ENCODE results near the gene TLDC2.
A peak's percentile ranks its signal among the peaks of the same experiment; 100 is the strongest.

TLDC2 gene

DNA sequence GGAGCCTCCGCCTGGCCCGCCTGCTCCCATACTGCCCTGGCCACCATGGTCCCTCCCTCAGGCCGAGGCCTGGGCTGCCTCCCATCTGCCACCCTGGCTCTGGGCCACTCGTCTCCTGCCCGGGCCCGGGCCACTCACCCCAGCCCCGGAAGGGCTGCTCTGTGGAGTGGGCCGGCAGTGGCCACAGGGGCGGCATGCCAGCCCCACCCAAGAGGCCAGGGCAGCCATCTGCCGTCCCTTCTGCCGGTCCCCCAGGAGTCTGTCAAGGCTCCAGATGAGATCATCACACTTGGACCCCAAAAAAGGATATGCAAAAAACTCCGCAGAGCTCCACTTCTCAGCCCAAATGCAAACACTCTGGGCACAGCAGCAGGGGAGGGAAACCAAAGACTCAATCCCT, 23.8 kb upstream of the TLDC2 start:
- peak; percentile 30 for DNase-seq (ENCODE audit: low read depth)
- H3K4me3 ChIP-seq (ENCODE audit: low read length): no peak overlapping the region
- TF ChIP-seq, protein P1, sequence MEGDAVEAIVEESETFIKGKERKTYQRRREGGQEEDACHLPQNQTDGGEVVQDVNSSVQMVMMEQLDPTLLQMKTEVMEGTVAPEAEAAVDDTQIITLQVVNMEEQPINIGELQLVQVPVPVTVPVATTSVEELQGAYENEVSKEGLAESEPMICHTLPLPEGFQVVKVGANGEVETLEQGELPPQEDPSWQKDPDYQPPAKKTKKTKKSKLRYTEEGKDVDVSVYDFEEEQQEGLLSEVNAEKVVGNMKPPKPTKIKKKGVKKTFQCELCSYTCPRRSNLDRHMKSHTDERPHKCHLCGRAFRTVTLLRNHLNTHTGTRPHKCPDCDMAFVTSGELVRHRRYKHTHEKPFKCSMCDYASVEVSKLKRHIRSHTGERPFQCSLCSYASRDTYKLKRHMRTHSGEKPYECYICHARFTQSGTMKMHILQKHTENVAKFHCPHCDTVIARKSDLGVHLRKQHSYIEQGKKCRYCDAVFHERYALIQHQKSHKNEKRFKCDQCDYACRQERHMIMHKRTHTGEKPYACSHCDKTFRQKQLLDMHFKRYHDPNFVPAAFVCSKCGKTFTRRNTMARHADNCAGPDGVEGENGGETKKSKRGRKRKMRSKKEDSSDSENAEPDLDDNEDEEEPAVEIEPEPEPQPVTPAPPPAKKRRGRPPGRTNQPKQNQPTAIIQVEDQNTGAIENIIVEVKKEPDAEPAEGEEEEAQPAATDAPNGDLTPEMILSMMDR (conservative IDR thresholded peaks at IDR 0.05; ENCODE audit: low read length): no peak

DNA sequence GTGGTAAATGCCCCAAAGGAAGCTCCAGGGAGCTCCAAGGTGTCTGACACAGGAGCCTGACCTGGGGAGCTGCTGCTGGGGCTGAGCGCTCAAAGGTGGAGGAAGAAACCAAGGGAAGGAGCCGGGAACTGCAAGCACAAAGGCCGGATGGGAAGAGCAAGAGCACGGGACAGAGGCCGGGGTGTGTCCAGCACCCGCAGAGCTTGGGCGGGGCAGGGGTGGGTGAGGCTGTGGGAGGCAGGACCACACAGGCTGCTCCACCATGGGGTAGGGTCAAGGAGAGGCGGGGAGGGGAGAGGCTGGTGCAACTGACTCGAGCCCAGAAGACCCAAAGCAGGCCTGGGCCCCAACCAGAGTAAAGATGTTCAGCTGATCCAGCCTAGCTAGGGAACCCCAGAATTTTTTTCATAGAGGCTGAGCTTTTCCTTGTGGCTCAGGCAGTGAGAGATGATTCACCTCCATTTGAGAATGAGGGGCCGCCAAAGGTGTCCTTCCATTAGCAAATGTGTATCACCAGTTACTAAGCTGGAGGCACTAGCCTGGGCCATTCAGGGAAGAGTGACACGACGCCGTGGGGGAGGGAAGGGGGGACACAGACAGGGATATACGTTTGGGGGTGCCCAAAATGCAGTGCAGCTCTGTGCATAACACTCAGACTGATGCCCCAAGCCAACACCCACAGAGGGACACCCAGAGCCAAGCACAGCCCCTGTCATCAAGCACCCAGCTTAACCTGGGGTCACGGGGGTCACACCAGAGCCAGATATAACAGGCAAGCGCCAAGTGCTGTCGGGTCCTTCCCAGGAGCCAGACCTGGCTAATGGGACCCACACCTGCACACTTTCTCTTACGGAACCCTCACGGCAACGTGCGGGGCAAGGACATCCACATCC, 21.3 kb upstream of the TLDC2 start:
- TF ChIP-seq, protein P1 (conservative IDR thresholded peaks at IDR 0.05; ENCODE audit: low read length): no peak
- no peak for DNase-seq (ENCODE audit: low read depth)
- H3K4me3 ChIP-seq (ENCODE audit: low read length): no peak overlapping the region

DNA sequence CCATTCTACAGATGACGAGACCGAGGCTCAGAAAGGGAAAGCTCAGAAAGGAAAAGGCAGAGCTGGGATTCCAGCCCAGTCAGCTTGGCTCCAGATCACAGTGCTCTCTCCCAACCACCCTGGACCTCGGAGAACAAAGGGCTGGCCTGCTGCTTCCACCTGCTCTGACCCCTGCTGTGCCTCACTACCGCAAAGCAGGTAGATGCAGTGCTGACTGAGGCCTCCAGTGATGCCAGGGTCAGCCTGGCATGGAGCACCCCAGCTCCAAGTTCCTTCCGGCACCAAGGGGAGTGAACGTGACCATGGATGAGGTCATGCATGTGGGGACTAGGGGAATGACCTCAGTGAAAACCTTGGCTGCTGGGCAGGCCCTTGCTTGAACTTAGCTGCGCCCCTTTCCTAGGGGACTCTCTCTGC, 20.7 kb upstream of the TLDC2 start:
- no peak for DNase-seq (ENCODE audit: low read depth)
- no peak overlapping the region for H3K4me3 ChIP-seq (ENCODE audit: low read length)
- TF ChIP-seq, protein P1 (conservative IDR thresholded peaks at IDR 0.05; ENCODE audit: low read length): no peak

DNA sequence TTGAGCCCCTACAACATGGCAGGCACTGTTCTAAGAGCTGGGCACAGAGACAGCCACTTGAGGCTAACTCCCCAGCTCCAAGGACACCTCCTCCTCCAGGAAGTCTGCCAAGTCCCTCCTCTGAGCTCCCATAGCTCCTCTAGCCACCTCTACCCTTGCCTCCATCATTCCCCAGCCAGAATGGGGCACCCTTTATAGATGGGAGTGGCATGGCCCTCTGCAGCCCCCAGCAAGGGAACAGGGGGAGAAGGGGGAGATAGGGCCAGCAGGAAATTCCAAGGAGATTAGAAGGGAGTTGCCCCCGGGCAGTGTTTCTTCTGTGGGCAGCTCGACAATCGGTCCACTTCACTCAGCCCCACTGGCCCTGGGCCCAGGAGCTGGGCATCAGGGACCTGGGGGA, 19.7 kb upstream of the TLDC2 start:
- peak; percentile 46 for DNase-seq (ENCODE audit: low read depth)
- no peak overlapping the region for H3K4me3 ChIP-seq (ENCODE audit: low read length)
- TF ChIP-seq, protein P1 (conservative IDR thresholded peaks at IDR 0.05; ENCODE audit: low read length): no peak

DNA sequence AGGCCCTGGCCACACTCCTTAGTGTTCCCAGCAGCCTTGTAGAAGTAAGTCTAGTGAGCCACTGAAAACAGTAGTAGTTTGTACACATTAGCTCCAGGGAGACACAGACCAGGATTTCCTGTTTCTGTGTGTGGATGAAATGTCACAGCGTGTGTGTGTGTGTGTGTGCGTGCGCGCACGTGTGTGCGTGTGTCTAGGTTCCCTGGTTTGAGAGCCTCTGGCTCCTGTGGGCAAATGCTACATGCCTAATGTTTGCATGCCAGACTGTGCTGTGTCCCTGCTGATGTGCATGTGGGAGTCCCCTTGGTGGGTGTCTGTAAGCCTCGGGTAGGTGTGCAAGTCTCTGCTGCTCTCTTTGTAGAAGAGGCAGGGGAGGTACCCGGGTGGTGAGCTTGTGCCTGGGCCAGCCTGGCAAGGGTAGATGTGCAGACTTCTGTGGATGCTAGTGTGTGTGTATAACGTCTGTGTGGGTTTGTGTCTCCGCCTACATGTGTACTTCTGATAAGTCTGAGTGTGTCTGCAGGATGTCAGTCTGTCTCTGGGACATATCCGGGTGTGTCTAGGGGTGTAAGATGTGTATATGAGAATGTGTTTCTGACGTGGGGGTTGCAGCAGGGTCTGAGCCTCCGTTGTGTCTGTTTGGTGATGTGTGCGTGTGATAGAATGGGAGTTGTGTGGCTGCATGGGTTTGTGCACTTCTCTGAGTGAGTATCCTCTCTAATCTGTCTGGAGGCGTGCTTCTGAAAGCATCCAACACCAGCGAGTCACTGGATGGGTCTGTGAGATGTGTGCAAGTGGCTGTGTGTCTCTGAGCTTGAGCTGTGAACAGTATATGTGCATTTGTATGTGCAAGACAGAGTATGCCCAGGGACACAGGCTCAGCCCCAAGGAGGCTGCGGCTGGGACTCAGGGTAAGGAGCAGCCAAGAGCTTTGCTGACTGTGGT, 19.0 kb upstream of the TLDC2 start:
- no peak overlapping the region for H3K4me3 ChIP-seq (ENCODE audit: low read length)
- DNase-seq (ENCODE audit: low read depth): peak; percentile 56
- TF ChIP-seq, protein P1 (conservative IDR thresholded peaks at IDR 0.05; ENCODE audit: low read length): no peak

DNA sequence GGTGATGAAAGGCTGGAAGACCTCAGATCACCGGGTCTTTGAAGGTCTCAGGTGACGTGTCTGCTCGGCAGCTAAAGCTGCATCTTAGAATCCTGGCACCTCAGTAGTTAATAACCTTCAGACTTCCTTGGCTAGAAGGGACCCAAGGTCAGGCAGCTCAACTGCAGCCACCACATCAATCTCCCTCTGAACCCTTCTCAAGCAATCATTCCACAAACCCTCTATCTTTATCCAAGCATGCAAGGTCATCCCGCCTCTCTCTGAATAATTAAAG, 16.7 kb upstream of the TLDC2 start:
- TF ChIP-seq, protein P1 (conservative IDR thresholded peaks at IDR 0.05; ENCODE audit: low read length): no peak
- no peak overlapping the region for H3K4me3 ChIP-seq (ENCODE audit: low read length)
- no peak for DNase-seq (ENCODE audit: low read depth)

Data from AG10803 (cell line).